Measurements from ENCODE around the gene GUCY2D.

Gene GUCY2D

DNA sequence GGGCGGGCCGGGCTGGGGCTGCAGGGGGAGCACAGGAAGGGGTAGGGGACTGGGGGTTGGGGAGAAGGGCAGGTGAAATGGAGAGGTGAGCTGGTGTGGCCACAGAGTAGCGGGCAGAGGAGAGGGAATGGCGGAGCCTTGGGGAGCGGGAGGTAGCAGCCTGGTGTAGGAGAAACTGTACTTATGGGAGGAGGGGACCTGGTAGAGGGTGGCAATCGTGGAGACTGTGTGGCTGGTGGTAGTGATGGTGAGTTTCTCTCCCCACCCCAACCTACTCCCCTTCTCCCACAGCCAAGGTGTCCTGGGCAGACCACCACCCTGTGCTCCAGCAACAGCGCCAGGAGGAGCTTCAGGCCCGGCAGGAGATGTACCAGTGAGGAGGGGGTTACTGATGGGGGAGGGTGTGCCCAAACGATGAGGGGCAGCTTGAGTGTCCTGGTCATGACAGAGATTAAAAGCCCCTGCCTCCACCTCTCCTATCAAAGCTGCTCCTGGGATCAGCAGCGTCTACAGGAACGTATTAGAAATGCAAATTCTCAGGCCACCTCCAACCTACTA is 37.3 kb downstream of the GUCY2D start:
- no peak for TF ChIP-seq CTCF (IDR thresholded peaks at IDR 0.05)

GRCh38 chr17:8041249-8041928 is 39.0 kb downstream of the GUCY2D start:
- peak; percentile 67 for TF ChIP-seq CTCF (IDR thresholded peaks at IDR 0.05)

DNA sequence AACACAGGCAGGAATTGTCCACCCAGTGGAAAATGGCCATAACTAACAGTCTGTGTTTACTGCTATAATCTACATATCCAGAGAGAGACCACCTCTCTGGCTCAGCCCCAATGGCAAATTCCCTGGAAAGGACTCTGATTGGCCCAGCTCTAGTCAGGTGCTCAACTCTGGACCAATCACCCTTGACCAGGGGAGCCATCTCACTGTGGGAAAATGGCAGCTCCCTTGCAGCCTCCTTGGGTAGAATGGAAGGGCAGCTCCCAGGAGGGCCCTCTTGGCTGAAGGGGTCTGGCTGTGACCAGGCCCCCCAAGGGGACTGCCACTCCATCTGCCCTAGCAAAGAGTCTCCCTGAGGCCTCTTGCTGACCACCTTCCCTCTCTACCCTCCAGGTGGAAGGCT is 39.6 kb downstream of the GUCY2D start:
- TF ChIP-seq CTCF (IDR thresholded peaks at IDR 0.05) = no peak

DNA sequence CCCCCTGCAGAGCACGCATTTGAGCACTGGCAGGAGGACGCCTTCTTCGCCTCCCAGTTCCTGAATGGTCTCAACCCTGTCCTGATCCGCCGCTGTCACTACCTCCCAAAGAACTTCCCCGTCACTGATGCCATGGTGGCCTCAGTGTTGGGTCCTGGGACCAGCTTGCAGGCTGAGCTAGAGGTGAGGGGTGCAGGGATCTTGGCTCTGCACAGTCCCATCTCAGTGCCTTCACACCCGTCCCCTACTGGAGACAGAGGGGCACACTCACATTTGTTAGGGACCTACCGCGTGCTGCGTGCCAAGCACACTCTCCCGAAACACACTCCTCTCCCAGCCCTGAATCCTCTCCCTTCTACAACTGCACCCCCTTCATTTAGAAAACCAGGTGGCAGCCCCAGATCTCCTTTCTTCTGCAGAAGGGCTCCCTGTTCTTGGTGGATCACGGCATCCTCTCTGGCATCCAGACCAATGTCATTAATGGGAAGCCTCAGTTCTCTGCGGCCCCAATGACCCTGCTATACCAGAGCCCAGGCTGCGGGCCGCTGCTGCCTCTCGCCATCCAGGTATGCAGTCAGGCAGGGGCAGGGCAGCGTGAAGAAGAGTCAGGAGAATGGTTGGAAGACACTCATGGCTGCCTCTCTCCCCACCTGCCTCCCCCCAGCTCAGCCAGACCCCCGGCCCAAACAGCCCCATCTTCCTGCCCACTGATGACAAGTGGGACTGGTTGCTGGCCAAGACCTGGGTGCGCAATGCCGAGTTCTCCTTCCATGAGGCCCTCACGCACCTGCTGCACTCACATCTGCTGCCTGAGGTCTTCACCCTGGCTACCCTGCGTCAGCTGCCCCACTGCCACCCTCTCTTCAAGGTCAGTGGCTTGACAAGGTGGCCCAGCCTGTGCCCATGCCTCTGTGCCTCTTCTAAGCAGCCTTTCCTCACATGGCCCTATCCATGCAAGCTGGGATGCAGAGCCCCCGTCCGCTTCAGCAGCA is 42.7 kb downstream of the GUCY2D start:
- no peak for TF ChIP-seq CTCF (IDR thresholded peaks at IDR 0.05)

DNA sequence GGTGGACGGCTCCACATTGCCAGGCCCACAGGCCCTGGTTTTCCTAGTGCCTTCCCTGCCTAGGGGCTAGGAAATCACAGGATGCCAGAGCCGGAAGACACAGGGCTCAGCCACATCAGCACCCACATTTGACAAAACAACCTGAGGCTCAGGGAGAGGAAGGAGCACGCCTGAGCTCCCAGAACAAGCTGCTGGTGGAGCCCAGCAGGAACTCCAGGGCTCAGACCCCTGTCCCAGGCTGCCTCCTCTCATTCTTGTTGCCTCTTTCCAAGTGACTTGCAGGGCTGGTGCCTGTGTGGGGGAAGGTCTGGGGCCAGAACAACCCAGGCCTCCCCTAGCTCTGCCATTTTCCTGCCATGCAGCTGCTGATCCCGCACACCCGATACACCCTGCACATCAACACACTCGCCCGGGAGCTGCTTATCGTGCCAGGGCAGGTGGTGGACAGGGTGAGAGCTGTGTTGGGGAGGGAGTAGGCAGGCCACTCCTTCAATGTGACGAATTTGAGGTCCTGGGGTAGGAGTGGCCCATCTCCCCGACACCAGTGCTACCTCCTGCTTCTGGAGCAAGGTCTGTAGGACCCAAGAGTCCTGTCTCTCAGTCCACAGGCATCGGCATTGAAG is 44.0 kb downstream of the GUCY2D start:
- no peak for TF ChIP-seq CTCF (IDR thresholded peaks at IDR 0.05)

- no peak for TF ChIP-seq CTCF (IDR thresholded peaks at IDR 0.05)
These were observed 44.7 kb downstream of the GUCY2D start for GRCh38 chr17:8046929-8047768.

- no peak for TF ChIP-seq CTCF (IDR thresholded peaks at IDR 0.05)
These were observed 45.3 kb downstream of the GUCY2D start for GRCh38 chr17:8047769-8048110.

All from LNCAP (cell line).